Neural cell (in vitro differentiated cells): ENCODE results near the gene YKT6. TPM values are rescaled to one million over a fixed set of nuclear protein-coding genes. Genes with fewer than 3 reads are reported as not detected.
A peak's percentile ranks its signal among the peaks of the same experiment; 100 is the strongest.

ENCODE experiments used
- H2AFZ ChIP-seq: fragments of 200-600, 300-800 bp; sonication (generic), shearing (Covaris generic); 2 replicates; pipeline ENCODE4 v1.6.0; 2014; ENCODE audit warnings: low read depth, mild to moderate bottlenecking, antibody characterized with exemption, low read length, moderate library complexity
- H3F3A ChIP-seq: fragments of 200-600 bp; shearing (Covaris generic); 2 replicates; pipeline ENCODE4 v1.6.1; 2016; ENCODE audit warnings: mild to moderate bottlenecking, moderate library complexity, mixed read lengths, antibody characterized with exemption, low read length; ENCODE audit not compliant: insufficient read depth, poor library complexity, severe bottlenecking
- H3K27ac ChIP-seq: fragments of 200-600, 300-800 bp; sonication (generic), shearing (Covaris generic); 2 replicates; pipeline ENCODE4 v1.5.1; 2014; ENCODE audit warnings: mild to moderate bottlenecking, low read length, moderate library complexity
- H3K27me3 ChIP-seq: fragments of 300-800, 200-600 bp; sonication (generic), shearing (Covaris generic); 2 replicates; pipeline ENCODE4 v1.6.0; 2014; ENCODE audit warnings: mild to moderate bottlenecking, low read depth, low read length, moderate library complexity; ENCODE audit not compliant: insufficient read depth
- H3K36me3 ChIP-seq: fragments of 300-800, 200-600 bp; sonication (generic), shearing (Covaris generic); 2 replicates; pipeline ENCODE4 v1.5.1; 2014; ENCODE audit warnings: mild to moderate bottlenecking, antibody characterized with exemption, low read length, moderate library complexity; ENCODE audit not compliant: insufficient read depth
- H3K4me2 ChIP-seq: fragments of 300-800, 200-600 bp; sonication (generic), shearing (Covaris generic); 2 replicates; pipeline ENCODE4 v1.6.0; 2014; ENCODE audit warnings: mild to moderate bottlenecking, low read length
- H3K4me3 ChIP-seq: fragments of 300-800, 200-600 bp; sonication (generic), shearing (Covaris generic); 2 replicates; pipeline ENCODE4 v1.5.1; 2014; ENCODE audit warnings: mild to moderate bottlenecking, low read length, moderate library complexity
- H3K79me2 ChIP-seq: fragments of 200-600 bp; shearing (Covaris generic); replicated peaks from 2 replicates; pipeline ENCODE4 v1.6.0; 2014; ENCODE audit warnings: mild to moderate bottlenecking, low read length, moderate library complexity; ENCODE audit not compliant: insufficient read depth
- H3K9ac ChIP-seq: fragments of 300-800, 200-600 bp; sonication (generic), shearing (Covaris generic); 2 replicates; pipeline ENCODE4 v1.6.1; 2016; ENCODE audit warnings: mild to moderate bottlenecking, low read length, mixed read lengths
- H3K9me2 ChIP-seq: fragments of 200-600 bp; shearing (Covaris generic); 2 replicates; pipeline ENCODE4 v1.6.1; 2016; ENCODE audit warnings: mild to moderate bottlenecking, low read length, mixed read lengths; ENCODE audit not compliant: insufficient read depth
- H3K9me3 ChIP-seq: fragments of 200-600, 300-800 bp; sonication (generic), shearing (Covaris generic); 2 replicates; pipeline ENCODE4 v1.6.1; 2016; ENCODE audit warnings: mild to moderate bottlenecking, mixed run types, low read length, moderate library complexity, mixed read lengths
- H4K20me1 ChIP-seq: fragments of 200-600 bp; shearing (Covaris generic); 2 replicates; pipeline ENCODE4 v1.6.1; 2016; ENCODE audit warnings: mild to moderate bottlenecking, mixed run types; ENCODE audit not compliant: insufficient read depth
- CTCF ChIP-seq: fragments of 450-650 bp; IDR thresholded peaks from 2 replicates; pipeline ENCODE4 v1.5.1; 2014; ENCODE audit warnings: antibody characterized with exemption, mild to moderate bottlenecking, moderate library complexity; ENCODE audit not compliant: poor library complexity, severe bottlenecking
- EP300 ChIP-seq: fragments of 450-650 bp; conservative IDR thresholded peaks from 2 replicates; pipeline ENCODE4 v1.6.1; 2014; ENCODE audit warnings: antibody characterized with exemption, mild to moderate bottlenecking, moderate library complexity; ENCODE audit not compliant: poor library complexity, severe bottlenecking
- EZH2 ChIP-seq: fragments of 200-600, 300-800 bp; shearing (Covaris generic), sonication (generic); IDR thresholded peaks from 2 replicates; pipeline ENCODE4 v1.6.1; 2014; ENCODE audit warnings: antibody characterized with exemption, low read length, borderline replicate concordance, mild to moderate bottlenecking; ENCODE audit not compliant: insufficient read depth, poor library complexity, severe bottlenecking
- MXI1 ChIP-seq: fragments of 450-650 bp; conservative IDR thresholded peaks from 2 replicates; pipeline ENCODE4 v1.6.1; 2014; ENCODE audit warnings: antibody characterized with exemption, mild to moderate bottlenecking; ENCODE audit not compliant: poor library complexity, severe bottlenecking
- POLR2AphosphoS5 ChIP-seq: IDR thresholded peaks from 2 replicates; pipeline ENCODE4 v1.6.1; 2012
- RAD21 ChIP-seq: fragments of 450-650 bp; conservative IDR thresholded peaks from 2 replicates; pipeline ENCODE4 v1.6.1; 2014; ENCODE audit warnings: antibody characterized with exemption, mild to moderate bottlenecking, moderate library complexity
- REST ChIP-seq: IDR thresholded peaks from 2 replicates; pipeline ENCODE4 v1.6.1; 2012; ENCODE audit warnings: borderline replicate concordance
- SMC3 ChIP-seq: fragments of 450-650 bp; conservative IDR thresholded peaks from 2 replicates; pipeline ENCODE4 v1.6.1; 2014; ENCODE audit warnings: antibody characterized with exemption, mild to moderate bottlenecking, moderate library complexity; ENCODE audit not compliant: poor library complexity
- TAF1 ChIP-seq: IDR thresholded peaks from 2 replicates; pipeline ENCODE4 v1.6.1; 2012; ENCODE audit warnings: low read depth
- polyA plus RNA-seq: library from polyadenylated mRNA; depleted of rRNA; stranded (reverse); fragments of >200 nt; gene quantifications from 2 replicates; pipeline ENCODE4 v1.2.3, GENCODE V29; 2014

Gene YKT6
- polyA plus RNA-seq, 1 donor from 2014 or later = 93.4 TPM

GRCh38 chr7:44217223-44217714 lies 16.5 kb downstream of the YKT6 start:
- Histone ChIP-seq H3K9me2 (no peaks in the 10 kb centered on the region), H3K79me2 (no peaks in the 10 kb centered on the region), H3K27me3 (no peaks in the 10 kb centered on the region), H3K36me3 (no peaks in the 10 kb centered on the region), H3K4me2 (no peak overlapping the region), H3K27ac (no peak overlapping the region), H3K4me3 (no peak overlapping the region), H3F3A (no peaks in the 10 kb centered on the region), H2AFZ (no peak overlapping the region), H3K9me3 (peaks cover 5% of the 10 kb centered on the region), H4K20me1 (no peaks in the 10 kb centered on the region), H3K9ac (no peak overlapping the region)
- TF ChIP-seq EP300 (no peak), RAD21 (no peak), REST (no peak), MXI1 (no peak), POLR2AphosphoS5 (no peak), EZH2 (no peak), SMC3 (no peak), TAF1 (no peak), CTCF (no peak)

- Histone ChIP-seq H3K27me3 (no peaks in the 10 kb centered on the region), H3K4me3 (no peak overlapping the region), H3K9ac (no peak overlapping the region), H3K36me3 (no peaks in the 10 kb centered on the region), H3F3A (no peaks in the 10 kb centered on the region), H3K27ac (no peak overlapping the region), H3K79me2 (no peaks in the 10 kb centered on the region), H3K4me2 (no peak overlapping the region), H3K9me2 (no peaks in the 10 kb centered on the region), H3K9me3 (peaks cover 5% of the 10 kb centered on the region), H4K20me1 (no peaks in the 10 kb centered on the region), H2AFZ (no peak overlapping the region)
- no peak for TF ChIP-seq MXI1
- no peak for TF ChIP-seq CTCF
- TF ChIP-seq TAF1 = no peak
- TF ChIP-seq POLR2AphosphoS5 = peak; percentile 11
These were observed 17.1 kb downstream of the YKT6 start for GRCh38 chr7:44217852-44218402.
